ENCODE results near the gene KCNQ1.
A peak's percentile ranks its signal among the peaks of the same experiment; 100 is the strongest.

Gene KCNQ1

DNA sequence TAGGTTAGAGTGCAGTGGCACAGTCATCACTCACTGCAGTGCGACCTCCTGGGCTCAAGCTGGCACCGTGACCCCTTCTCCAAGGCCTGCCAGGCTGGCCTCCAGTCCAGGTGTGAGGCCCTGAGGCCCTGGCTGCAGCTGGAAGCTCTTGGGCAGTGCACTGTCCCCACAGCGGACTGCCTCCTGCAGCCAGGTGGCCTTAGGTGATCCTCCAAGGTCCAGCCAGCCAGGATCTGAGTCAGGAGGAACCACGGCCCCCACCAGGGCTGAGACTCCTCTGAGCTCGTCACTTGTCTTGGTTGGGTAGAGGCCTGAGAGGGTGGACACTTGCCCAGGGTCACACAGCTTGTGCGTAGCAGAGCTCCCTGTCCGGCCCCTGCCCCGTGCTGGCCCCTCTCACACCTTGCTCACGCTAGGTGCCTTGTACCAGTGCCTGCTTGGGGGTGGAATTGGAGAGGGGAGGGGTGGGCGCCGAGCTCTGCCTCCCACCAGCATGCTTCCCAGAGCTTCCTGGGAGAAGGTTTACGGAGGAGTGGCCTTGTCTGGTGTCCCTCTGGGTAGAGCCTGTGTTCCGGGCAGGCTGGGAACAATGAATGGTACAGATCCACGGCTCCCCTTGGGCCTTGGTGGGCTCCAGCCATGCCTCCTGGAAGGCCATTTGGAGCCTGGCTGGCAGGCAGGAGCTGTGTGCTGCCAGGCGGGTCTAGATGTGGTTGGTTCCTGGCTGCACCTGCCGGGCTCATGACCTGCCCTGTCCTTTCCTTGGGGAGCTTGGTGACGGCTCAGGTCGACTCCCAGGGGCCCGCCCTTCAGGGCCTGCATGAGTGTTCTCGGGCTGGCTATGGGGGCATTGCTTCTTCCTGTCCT, 20.6 kb downstream of the KCNQ1 start:
- no peaks in the 10 kb centered on the region for H4K20me1 ChIP-seq (ENCODE audit: low read depth, low read length)
- H3K9me3 ChIP-seq (ENCODE audit: insufficient read depth, low read length) = no peaks in the 10 kb centered on the region
- no peaks in the 10 kb centered on the region for H3K27me3 ChIP-seq (ENCODE audit: low read length)
- H3K27ac ChIP-seq (ENCODE audit: low read depth, low read length) = no peak overlapping the region
- no peak overlapping the region for H2AFZ ChIP-seq (ENCODE audit: low read depth, low read length, severe bottlenecking)
- peak overlapping the region; percentile 32 for H3K4me2 ChIP-seq (ENCODE audit: low read depth, low read length, poor library complexity, severe bottlenecking)
- H3K9ac ChIP-seq (ENCODE audit: low read length) = 0 out of 2 replicates have a peak overlapping the region, but pooled peaks have one; percentile 10
- peaks cover 27% of the 10 kb centered on the region for H3F3A ChIP-seq (ENCODE audit: insufficient read depth)
- no peak overlapping the region for H3K4me3 ChIP-seq (ENCODE audit: insufficient read depth, low read length, poor library complexity, severe bottlenecking)
- H3K36me3 ChIP-seq (ENCODE audit: low read length) = no peaks in the 10 kb centered on the region
- TF ChIP-seq CTCF (IDR thresholded peaks at IDR 0.05; ENCODE audit: insufficient read depth, low read length, poor library complexity, severe bottlenecking) = no peak
- TF ChIP-seq EZH2phosphoT487 (conservative IDR thresholded peaks at IDR 0.05; ENCODE audit: low read length) = no peak
- no peaks in the 10 kb centered on the region for H3K9me2 ChIP-seq (replicated peaks; ENCODE audit: insufficient read depth, low read length)
- no peaks in the 10 kb centered on the region for H3K79me2 ChIP-seq (ENCODE audit: insufficient read depth, low read length)

GRCh38 chr11:2466069-2466801, 21.4 kb downstream of the KCNQ1 start:
- Histone ChIP-seq H3K4me2 (ENCODE audit: low read depth, low read length, poor library complexity, severe bottlenecking) (peak overlapping the region; percentile 32), H3K27me3 (ENCODE audit: low read length) (no peaks in the 10 kb centered on the region), H3K9ac (ENCODE audit: low read length) (peak overlapping the region; percentile 10; the same call in 1 of the 2 replicates)

More at GRCh38 chr11:2466069-2466801, 21.4 kb downstream of the KCNQ1 start:
- no peak overlapping the region for H2AFZ ChIP-seq (ENCODE audit: low read depth, low read length, severe bottlenecking)
- no peaks in the 10 kb centered on the region for H3K9me3 ChIP-seq (ENCODE audit: insufficient read depth, low read length)
- H3K9me2 ChIP-seq (replicated peaks; ENCODE audit: insufficient read depth, low read length) = no peaks in the 10 kb centered on the region
- TF ChIP-seq EZH2phosphoT487 (conservative IDR thresholded peaks at IDR 0.05; ENCODE audit: low read length) (no peak), CTCF (IDR thresholded peaks at IDR 0.05; ENCODE audit: insufficient read depth, low read length, poor library complexity, severe bottlenecking) (no peak)
- H4K20me1 ChIP-seq (ENCODE audit: low read depth, low read length) = no peaks in the 10 kb centered on the region
- peak overlapping the region; percentile 12 for H3K27ac ChIP-seq (ENCODE audit: low read depth, low read length)
- H3K4me3 ChIP-seq (ENCODE audit: insufficient read depth, low read length, poor library complexity, severe bottlenecking) = no peak overlapping the region
- H3K36me3 ChIP-seq (ENCODE audit: low read length) = no peaks in the 10 kb centered on the region
- H3F3A ChIP-seq (ENCODE audit: insufficient read depth) = peaks cover 19% of the 10 kb centered on the region
- no peaks in the 10 kb centered on the region for H3K79me2 ChIP-seq (ENCODE audit: insufficient read depth, low read length)
